Testis (tissue), 3 donors: Measurements from ENCODE around the gene KCNAB2. TPM values are rescaled to one million over a fixed set of nuclear protein-coding genes. Genes with fewer than 3 reads are reported as not detected.

Experiments
- DNase-seq: peaks from one replicate; pipeline ENCODE4 v3.0.0-alpha.2; 2019
- H3K27ac ChIP-seq, 2 donors: fragments of 200-600 bp; sonication (generic); one replicate each; pipeline ENCODE4 v1.5.1; 2019
- H3K27me3 ChIP-seq: fragments of 200-600 bp; sonication (generic); one replicate; pipeline ENCODE4 v1.5.1; 2019
- H3K36me3 ChIP-seq: fragments of 200-600 bp; sonication (generic); one replicate; pipeline ENCODE4 v1.5.1; 2017; ENCODE audit warnings: low read depth; ENCODE audit errors: missing control alignments
- H3K4me1 ChIP-seq: fragments of 200-600 bp; sonication (generic); one replicate; pipeline ENCODE4 v1.5.1; 2019
- H3K4me3 ChIP-seq, 2 donors: fragments of 200-600 bp; sonication (generic); one replicate each; pipeline ENCODE4 v1.5.1; 2017 to 2019
- H3K9me3 ChIP-seq: fragments of 200-600 bp; sonication (generic); one replicate; pipeline ENCODE4 v1.5.1; 2017
- POLR2A ChIP-seq: fragments of 450-650 bp; IDR thresholded peaks from one replicate; pipeline ENCODE4 v1.6.1; 2017; ENCODE audit warnings: antibody characterized with exemption, mild to moderate bottlenecking, moderate library complexity
- WGBS, 2 donors: methylation state at CpG; one replicate each; pipeline ENCODE4 v1.1.5; 2018; 5-methylcytosine and 5-hydroxymethylcytosine counted together
- intact Hi-C: fragments of 100-400 bp; cut with DNase I; formaldehyde crosslinking; loops from one replicate; pipeline ENCODE4 v1.15.1; 2023; ENCODE audit warnings: low total_unique reads
- polyA plus RNA-seq: library from polyadenylated mRNA; stranded (reverse); fragments of 350-450 nt; fragmentation: Illumina TruSeq; extraction: RNeasy Lipid Tissue Mini Kit (QIAGEN cat#74804); gene quantifications from one replicate; pipeline ENCODE4 v1.2.3, GENCODE V29; 2014; ENCODE audit warnings: low read depth, low replicate concordance; ENCODE audit not compliant: insufficient read depth
- total RNA-seq, 2 donors: library from RNA; depleted of rRNA; stranded (reverse); fragments of >200 nt; gene quantifications; one replicate each; pipeline ENCODE4 v1.2.3, GENCODE V29; 2016
- TF ChIP-seq, protein P1 (sequence below), 3 experiments: fragments of 450-650 bp in 2 of 3; fragments of 200-600 bp in 1 of 3; sonication (generic) in 1 of 3; IDR thresholded peaks; one replicate each; pipeline ENCODE4 v1.5.1; 2016 to 2019; ENCODE audit warnings: antibody characterized with exemption in 3 of 3, mild to moderate bottlenecking in 2 of 3, moderate library complexity in 1 of 3

Gene KCNAB2
- total and polyA plus RNA-seq, 3 donors from 2014 or later, result 9.0 to 9.8 (median 9.3) TPM

- H3K36me3 ChIP-seq, result no peaks in the 10 kb centered on the region
- H3K9me3 ChIP-seq, result no peaks in the 10 kb centered on the region
- no peaks in the 10 kb centered on the region for H3K27me3 ChIP-seq
- H3K4me3 ChIP-seq, result no peak overlapping the region
- TF ChIP-seq POLR2A, result no peak
- TF ChIP-seq, protein P1, sequence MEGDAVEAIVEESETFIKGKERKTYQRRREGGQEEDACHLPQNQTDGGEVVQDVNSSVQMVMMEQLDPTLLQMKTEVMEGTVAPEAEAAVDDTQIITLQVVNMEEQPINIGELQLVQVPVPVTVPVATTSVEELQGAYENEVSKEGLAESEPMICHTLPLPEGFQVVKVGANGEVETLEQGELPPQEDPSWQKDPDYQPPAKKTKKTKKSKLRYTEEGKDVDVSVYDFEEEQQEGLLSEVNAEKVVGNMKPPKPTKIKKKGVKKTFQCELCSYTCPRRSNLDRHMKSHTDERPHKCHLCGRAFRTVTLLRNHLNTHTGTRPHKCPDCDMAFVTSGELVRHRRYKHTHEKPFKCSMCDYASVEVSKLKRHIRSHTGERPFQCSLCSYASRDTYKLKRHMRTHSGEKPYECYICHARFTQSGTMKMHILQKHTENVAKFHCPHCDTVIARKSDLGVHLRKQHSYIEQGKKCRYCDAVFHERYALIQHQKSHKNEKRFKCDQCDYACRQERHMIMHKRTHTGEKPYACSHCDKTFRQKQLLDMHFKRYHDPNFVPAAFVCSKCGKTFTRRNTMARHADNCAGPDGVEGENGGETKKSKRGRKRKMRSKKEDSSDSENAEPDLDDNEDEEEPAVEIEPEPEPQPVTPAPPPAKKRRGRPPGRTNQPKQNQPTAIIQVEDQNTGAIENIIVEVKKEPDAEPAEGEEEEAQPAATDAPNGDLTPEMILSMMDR (IDR thresholded peaks at IDR 0.05), result peak in 2 of 3 experiments; percentile 59 to 66
- 40 to 55% methylated on average over 6 to 21 of the region's 21 CpGs for WGBS, 2 donors
- intact Hi-C loops, result no loop called here
- peaks cover 5% of the 10 kb centered on the region for H3K4me1 ChIP-seq
- H3K27ac ChIP-seq, result no peak overlapping the region
- DNase-seq, result peak; percentile 64
These were observed 11.5 kb upstream of the KCNAB2 start for GRCh38 chr1:6033986-6034749.

DNA sequence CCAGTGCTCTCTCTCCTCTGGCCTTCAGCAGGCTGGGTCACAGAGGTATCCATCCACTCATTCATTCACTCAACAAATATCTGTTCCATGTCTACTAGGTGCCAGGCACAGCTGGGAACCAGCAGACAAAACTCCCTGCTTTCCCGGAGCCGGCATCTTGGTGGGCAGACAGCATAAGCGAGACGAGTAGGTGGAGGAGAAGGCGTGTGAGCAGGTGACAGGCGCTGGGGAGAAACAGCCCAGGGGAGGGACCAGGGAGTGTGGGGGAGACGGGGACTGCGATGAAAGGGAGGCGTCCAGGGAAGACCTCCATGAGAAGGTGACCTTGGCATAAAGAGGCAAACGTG is 11.0 kb upstream of the KCNAB2 start:
- no peaks in the 10 kb centered on the region for H3K36me3 ChIP-seq
- H3K4me1 ChIP-seq, result peaks cover 5% of the 10 kb centered on the region
- intact Hi-C loops, result no loop called here
- H3K27me3 ChIP-seq, result no peaks in the 10 kb centered on the region
- H3K9me3 ChIP-seq, result no peaks in the 10 kb centered on the region
- WGBS, 2 donors, result 46 to 78% methylated on average over 10 of the region's 10 CpGs
- no peak for TF ChIP-seq POLR2A
- TF ChIP-seq, protein P1 (IDR thresholded peaks at IDR 0.05), result no peak
- H3K4me3 ChIP-seq, result no peak overlapping the region
- DNase-seq, result no peak
- no peak overlapping the region for H3K27ac ChIP-seq

DNA sequence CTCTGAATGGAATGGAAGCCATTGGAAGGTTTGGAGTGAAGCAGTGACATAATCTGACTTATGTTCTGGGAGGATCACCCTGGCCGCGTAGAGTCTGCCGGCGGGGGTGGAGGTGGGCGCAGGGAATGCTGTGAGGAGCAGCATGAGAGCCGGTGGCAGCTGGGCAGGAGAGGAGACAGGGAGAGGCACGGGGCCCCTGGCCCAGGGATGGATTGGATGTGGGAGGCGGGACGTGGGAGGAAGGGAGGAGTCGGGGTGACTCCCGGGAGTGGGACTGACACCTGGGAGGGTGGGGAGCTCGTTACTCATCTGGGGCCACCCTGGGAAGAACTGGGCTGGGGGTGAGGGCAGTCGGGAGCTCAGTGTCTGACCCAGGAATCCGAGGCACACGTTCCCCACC is 10.4 kb upstream of the KCNAB2 start:
- intact Hi-C loops, result no loop called here
- Histone ChIP-seq H3K27me3 (no peaks in the 10 kb centered on the region), H3K4me1 (peaks cover 6% of the 10 kb centered on the region), H3K9me3 (no peaks in the 10 kb centered on the region), H3K27ac (no peak overlapping the region), H3K36me3 (no peaks in the 10 kb centered on the region), H3K4me3 (no peak overlapping the region)
- WGBS, 2 donors, result 64 to 77% methylated on average over 15 of the region's 15 CpGs
- TF ChIP-seq, protein P1 (IDR thresholded peaks at IDR 0.05), result no peak
- TF ChIP-seq POLR2A, result no peak
- DNase-seq, result no peak

DNA sequence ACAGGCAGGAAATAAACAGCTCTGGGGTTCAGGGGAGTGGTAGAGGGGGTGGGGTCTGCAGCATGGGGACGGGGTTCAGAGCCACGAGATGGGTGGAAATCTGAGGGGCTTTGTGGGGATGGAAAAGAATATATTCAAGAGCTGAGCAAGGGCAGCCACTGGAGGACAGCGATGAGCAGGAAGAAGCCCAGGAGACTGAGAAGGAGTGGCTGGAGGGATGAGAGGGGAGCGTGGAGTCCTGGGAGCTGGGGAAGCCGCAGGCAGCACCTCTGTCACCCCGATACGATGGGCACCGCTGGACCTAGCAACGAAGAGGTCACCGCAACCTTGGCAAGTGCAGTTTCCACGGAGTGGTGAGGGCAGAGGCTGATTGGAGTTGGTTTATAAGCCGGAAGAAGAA is 10.0 kb upstream of the KCNAB2 start:
- H3K36me3 ChIP-seq, result no peaks in the 10 kb centered on the region
- H3K27ac ChIP-seq, result no peak overlapping the region
- 78% methylated on average over 12 of the region's 12 CpGs for WGBS, 2 donors
- intact Hi-C loops, result no loop called here
- TF ChIP-seq POLR2A, result no peak
- TF ChIP-seq, protein P1 (IDR thresholded peaks at IDR 0.05), result no peak
- no peak for DNase-seq
- H3K4me1 ChIP-seq, result peaks cover 9% of the 10 kb centered on the region
- H3K27me3 ChIP-seq, result no peaks in the 10 kb centered on the region
- H3K9me3 ChIP-seq, result no peaks in the 10 kb centered on the region
- H3K4me3 ChIP-seq, result no peak overlapping the region

- WGBS, 2 donors, result 58 to 80% methylated on average over 6 to 9 of the region's 9 CpGs
- intact Hi-C loops, result no loop called here
- no peak for DNase-seq
These were observed 8.3 kb upstream of the KCNAB2 start for GRCh38 chr1:6037338-6037762.

More at GRCh38 chr1:6037338-6037762, 8.3 kb upstream of the KCNAB2 start:
- H3K4me1 ChIP-seq, result peaks cover 9% of the 10 kb centered on the region
- no peak overlapping the region for H3K4me3 ChIP-seq
- H3K27me3 ChIP-seq, result no peaks in the 10 kb centered on the region
- no peaks in the 10 kb centered on the region for H3K36me3 ChIP-seq
- no peak for TF ChIP-seq POLR2A
- TF ChIP-seq, protein P1 (IDR thresholded peaks at IDR 0.05), result no peak
- H3K9me3 ChIP-seq, result no peaks in the 10 kb centered on the region
- no peak overlapping the region for H3K27ac ChIP-seq
